GM21360 (cell line): Measurements from ENCODE around the gene JMJD4.
"Not testable (repeated sequence)": the region's sequence is repeated elsewhere in the genome, so short reads cannot be mapped to it uniquely, and the experiment has no call there.

Experiments used
- ATAC-seq: cut with Tn5 transposase; IDR thresholded peaks from one replicate; pipeline ENCODE4 v1.9.1; 2021; ENCODE audit warnings: mild to moderate bottlenecking, moderate library complexity; ENCODE audit not compliant: unreplicated experiment

The JMJD4 gene

GRCh38 chr1:227707846-227708245, 27.3 kb downstream of the JMJD4 start:
- no peak for ATAC-seq

GRCh38 chr1:227701631-227702030, 33.5 kb downstream of the JMJD4 start:
- not testable (repeated sequence) for ATAC-seq

- no peak for ATAC-seq
Measured at GRCh38 chr1:227697321-227697864, 37.7 kb downstream of the JMJD4 start.

GRCh38 chr1:227685807-227686206, 49.3 kb downstream of the JMJD4 start:
- ATAC-seq = no peak
